HG03097 (cell line): ENCODE results near the gene LYRM1.
"Not testable (repeated sequence)": the region's sequence is repeated elsewhere in the genome, so short reads cannot be mapped to it uniquely, and the experiment has no call there.

Experiments
- ATAC-seq: cut with Tn5 transposase; IDR thresholded peaks from one replicate; pipeline ENCODE4 v1.9.1; 2021; ENCODE audit not compliant: unreplicated experiment, low FRiP score

The LYRM1 gene

DNA sequence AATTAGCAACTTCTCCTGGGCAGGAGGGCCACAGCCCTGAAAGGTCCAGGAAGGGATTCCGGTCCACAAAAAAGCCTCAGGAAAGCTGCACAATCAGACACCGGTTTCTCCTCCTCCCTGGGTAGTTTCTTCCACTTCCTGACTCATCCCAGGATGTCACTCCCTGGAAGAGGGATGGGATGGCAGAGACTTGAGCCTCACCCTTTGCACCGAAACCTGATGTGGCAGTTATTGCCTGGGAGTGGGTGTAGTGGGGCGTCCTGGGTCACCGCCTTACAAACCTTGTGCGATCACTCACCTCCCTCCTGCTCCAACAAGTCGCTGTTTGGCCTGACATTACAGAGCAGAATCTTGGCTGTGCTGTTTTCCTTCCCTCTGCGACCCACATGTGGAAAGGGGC is 70.8 kb downstream of the LYRM1 start:
- ATAC-seq: no peak

DNA sequence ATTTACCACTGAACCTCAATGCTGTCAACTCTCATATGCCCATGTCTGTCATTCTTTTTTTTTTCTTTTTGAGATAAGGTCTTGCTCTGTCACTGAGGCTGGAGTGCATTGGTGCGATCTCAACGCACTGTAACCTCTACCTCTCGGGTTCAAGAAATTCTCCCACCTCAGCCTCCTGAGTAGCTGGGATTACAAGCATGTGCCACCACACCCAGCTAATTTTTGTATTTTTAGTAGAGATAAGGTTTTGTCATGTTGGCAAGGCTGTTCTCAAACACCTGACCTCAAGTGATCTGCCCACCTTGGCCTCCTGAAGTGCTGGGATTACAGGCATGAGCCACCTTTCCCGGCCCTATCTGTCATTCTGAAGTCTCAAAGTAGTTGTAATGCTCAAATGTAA is 72.6 kb downstream of the LYRM1 start:
- ATAC-seq: not testable (repeated sequence)
